ENCODE results near the gene CIZ1. TPM values are rescaled to one million over a fixed set of nuclear protein-coding genes. Genes with fewer than 3 reads are reported as not detected.

CIZ1 gene
- total RNA-seq, 1 experiment from 2014 or later, result 93.7 TPM

- CTCF ChIA-PET, result no interaction called here
- no TSS peak for BruUV-seq (replicated peaks)
- intact Hi-C loops (cut with micrococcal nuclease; ENCODE audit: unreplicated experiment), result no loop called here
Measured at GRCh38 chr9:128153060-128153946, 38.1 kb downstream of the CIZ1 start.

DNA sequence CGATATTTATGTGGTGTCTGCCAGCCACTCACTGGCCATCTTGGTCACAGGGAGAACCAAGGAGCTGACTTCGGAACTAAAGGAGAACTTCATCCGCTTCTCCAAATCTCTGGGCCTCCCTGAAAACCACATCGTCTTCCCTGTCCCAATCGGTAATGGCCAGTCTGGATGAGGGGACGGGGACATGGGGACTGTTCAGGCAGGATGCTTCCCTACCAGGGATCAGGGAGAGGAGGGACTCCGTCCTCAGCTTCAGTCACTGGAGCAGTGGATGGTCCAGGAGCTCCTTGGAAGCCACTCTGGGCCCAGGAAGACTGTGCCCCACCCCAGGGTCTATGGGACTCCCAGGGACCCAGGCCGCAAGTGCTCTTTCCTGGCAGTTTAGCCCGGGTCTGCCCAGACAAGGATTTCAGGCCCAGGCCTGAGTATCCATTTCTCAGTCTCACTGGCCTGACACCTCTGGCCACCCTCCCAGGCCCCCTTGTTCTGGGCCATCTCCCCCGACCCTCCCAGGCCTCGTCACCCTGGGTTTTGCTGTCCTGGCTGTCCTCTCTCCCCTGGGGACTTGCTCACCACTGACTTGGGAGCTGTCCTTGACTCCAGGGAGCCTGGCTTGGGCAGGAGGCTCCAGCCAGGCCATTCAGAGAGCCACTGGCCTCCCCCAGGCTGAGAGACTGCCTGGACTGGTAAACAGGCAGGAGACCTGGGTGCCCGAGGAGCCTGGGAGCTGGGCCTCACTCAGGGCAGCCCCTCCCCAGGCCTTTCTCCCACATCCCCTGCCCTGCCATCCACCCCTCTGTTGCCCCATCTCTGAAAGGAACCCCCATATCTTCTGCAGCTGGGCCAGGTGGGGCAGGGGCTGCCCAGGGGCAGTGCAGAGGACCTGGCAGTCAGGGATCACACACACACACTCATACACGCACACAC, 39.0 kb downstream of the CIZ1 start:
- Mint-ChIP-seq H3K27ac (ENCODE audit: unreplicated experiment) (peak overlapping the region; percentile 100), H3K4me3 (ENCODE audit: low read depth, unreplicated experiment) (peak overlapping the region; percentile 89), H3K27me3 (ENCODE audit: unreplicated experiment) (peaks cover 11% of the 10 kb centered on the region), H3K36me3 (ENCODE audit: insufficient read depth, unreplicated experiment) (peaks cover 88% of the 10 kb centered on the region), H3K4me1 (ENCODE audit: low read depth, unreplicated experiment) (peaks cover 25% of the 10 kb centered on the region), H3K9me3 (ENCODE audit: low read depth, unreplicated experiment) (no peaks in the 10 kb centered on the region)
- CTCF ChIA-PET, result interaction anchor here (0.6 kb wide), 1 partner anchor 211 kb away, joined by 4 read pairs; no protein-coding TSS in a partner anchor
- DNase-seq, result no peak
- intact Hi-C loops (cut with micrococcal nuclease; ENCODE audit: unreplicated experiment), result no loop called here
- no TSS peak for BruUV-seq (replicated peaks)
- TF ChIP-seq CTCF (IDR thresholded peaks at IDR 0.05; ENCODE audit: unreplicated experiment), result no peak

More at GRCh38 chr9:128153060-128153946, 38.1 kb downstream of the CIZ1 start:
- no peak for TF ChIP-seq CTCF (IDR thresholded peaks at IDR 0.05; ENCODE audit: unreplicated experiment)
- no peaks in the 10 kb centered on the region for H3K9me3 Mint-ChIP-seq (ENCODE audit: low read depth, unreplicated experiment)
- H3K27ac Mint-ChIP-seq (ENCODE audit: unreplicated experiment), result peak overlapping the region; percentile 100
- H3K4me1 Mint-ChIP-seq (ENCODE audit: low read depth, unreplicated experiment), result peaks cover 25% of the 10 kb centered on the region
- DNase-seq, result peak; percentile 52
- peaks cover 11% of the 10 kb centered on the region for H3K27me3 Mint-ChIP-seq (ENCODE audit: unreplicated experiment)
- H3K36me3 Mint-ChIP-seq (ENCODE audit: insufficient read depth, unreplicated experiment), result peaks cover 89% of the 10 kb centered on the region
- H3K4me3 Mint-ChIP-seq (ENCODE audit: low read depth, unreplicated experiment), result peak overlapping the region; percentile 89

DNA sequence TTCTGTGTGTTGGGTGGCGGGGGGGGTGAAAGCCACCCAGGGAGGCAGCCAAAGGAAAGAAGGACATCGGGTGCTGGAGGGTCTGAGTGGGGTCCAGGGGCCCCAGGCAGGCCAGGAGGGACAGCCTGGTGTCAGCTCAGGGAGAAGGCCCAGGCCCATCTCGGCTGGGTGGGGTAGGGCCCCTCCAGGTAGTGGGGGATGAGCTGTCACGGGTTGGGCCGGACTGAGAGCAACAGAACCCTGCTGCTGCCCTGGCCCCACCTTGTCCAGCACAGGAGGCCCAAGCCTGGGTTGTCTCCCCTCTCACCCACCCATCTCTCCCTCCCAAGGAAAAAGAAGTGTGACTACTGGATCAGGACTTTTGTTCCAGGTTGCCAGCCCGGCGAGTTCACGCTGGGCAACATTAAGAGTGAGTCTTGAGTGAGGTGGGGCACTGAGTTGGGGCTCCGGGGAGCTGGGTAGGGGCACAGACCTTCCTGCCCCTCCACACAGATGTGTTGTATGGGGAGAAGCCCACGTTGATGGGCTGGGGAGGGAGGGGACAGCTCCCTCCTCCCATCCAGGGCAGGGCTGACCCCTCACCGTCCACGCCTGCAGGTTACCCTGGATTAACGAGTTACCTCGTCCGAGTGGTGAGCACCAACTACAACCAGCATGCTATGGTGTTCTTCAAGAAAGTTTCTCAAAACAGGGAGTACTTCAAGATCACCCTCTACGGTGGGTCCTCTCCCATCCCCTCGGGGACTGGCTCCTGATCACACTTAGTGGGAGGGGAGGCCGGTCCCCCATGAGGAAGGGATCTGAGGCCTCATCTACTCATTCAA, 39.9 kb downstream of the CIZ1 start:
- peaks cover 83% of the 10 kb centered on the region for H3K36me3 Mint-ChIP-seq (ENCODE audit: insufficient read depth, unreplicated experiment)
- H3K4me1 Mint-ChIP-seq (ENCODE audit: low read depth, unreplicated experiment), result peaks cover 32% of the 10 kb centered on the region
- BruUV-seq (replicated peaks), result no TSS peak
- CTCF ChIA-PET, result no interaction called here
- H3K27ac Mint-ChIP-seq (ENCODE audit: unreplicated experiment), result peak overlapping the region; percentile 100
- H3K4me3 Mint-ChIP-seq (ENCODE audit: low read depth, unreplicated experiment), result peak overlapping the region; percentile 89
- DNase-seq, result peak; percentile 35
- H3K27me3 Mint-ChIP-seq (ENCODE audit: unreplicated experiment), result peaks cover 11% of the 10 kb centered on the region
- intact Hi-C loops (cut with micrococcal nuclease; ENCODE audit: unreplicated experiment), result no loop called here
- H3K9me3 Mint-ChIP-seq (ENCODE audit: low read depth, unreplicated experiment), result no peaks in the 10 kb centered on the region
- no peak for TF ChIP-seq CTCF (IDR thresholded peaks at IDR 0.05; ENCODE audit: unreplicated experiment)

Data from Calu3 (cell line).